Activated T-cell treated with anti-CD3 and anti-CD28 coated beads, Interleukin-2, amount 50 U/mL, for 48 hours (primary cell): ENCODE measurements around the gene EPHX1.
"Not testable (repeated sequence)": the region's sequence is repeated elsewhere in the genome, so short reads cannot be mapped to it uniquely, and the experiment has no call there.

Experiments used
- DNase-seq, 2 experiments: peaks; one replicate each; pipeline ENCODE4 v3.0.0-alpha.2; 2020

Gene EPHX1

DNA sequence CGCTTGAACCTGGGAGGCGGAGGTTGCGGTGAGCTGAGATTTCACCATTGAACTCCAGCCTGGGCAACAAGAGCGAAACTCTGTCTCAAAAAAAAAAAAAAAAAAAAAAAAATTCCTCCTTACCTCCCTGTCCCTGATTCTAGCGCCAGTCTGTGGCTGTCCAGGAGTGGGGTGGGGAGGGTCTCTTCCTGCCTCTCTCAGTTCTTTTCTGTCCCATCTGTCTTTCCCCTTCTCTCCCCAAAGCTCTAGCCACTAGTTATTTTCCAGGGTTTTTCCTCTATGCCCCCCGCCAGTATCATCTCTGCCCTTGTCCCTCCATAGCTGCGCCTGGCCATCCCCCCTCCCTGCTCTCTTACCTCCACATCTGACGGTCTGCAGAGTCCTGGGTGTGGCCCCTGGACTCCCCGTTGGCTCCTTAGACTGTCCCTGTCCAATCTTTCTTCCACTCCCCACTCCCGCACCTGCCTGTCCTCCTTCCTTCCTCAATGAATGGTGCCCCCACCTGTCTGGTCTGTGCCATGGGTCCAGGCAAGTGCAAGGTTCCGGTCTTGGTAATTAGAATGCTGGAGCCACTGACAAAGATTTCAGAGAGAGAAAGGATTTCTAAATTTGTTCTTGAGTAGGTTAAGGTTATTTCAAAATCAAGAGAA, 73.8 kb downstream of the EPHX1 start:
- no peak for DNase-seq

DNA sequence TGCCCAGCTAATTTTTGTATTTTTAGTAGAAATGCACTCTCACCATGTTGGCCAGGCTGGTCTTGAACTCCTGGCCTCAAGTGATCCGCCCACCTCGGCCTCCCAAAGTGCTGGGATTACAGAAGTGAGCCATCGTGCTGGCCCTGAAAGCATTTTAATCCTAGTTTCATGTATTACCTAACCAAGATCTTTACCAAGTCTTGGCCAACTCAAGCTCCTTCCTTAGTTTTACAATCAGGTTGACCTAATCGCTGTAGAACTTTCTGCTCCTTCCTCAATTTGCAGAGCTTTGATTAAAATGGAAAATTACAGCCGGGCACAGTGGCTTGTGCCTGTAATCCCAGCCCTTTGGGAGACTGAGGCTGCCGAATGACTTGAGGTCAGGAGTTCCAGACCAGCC, 75.4 kb downstream of the EPHX1 start:
- no peak for DNase-seq

DNA sequence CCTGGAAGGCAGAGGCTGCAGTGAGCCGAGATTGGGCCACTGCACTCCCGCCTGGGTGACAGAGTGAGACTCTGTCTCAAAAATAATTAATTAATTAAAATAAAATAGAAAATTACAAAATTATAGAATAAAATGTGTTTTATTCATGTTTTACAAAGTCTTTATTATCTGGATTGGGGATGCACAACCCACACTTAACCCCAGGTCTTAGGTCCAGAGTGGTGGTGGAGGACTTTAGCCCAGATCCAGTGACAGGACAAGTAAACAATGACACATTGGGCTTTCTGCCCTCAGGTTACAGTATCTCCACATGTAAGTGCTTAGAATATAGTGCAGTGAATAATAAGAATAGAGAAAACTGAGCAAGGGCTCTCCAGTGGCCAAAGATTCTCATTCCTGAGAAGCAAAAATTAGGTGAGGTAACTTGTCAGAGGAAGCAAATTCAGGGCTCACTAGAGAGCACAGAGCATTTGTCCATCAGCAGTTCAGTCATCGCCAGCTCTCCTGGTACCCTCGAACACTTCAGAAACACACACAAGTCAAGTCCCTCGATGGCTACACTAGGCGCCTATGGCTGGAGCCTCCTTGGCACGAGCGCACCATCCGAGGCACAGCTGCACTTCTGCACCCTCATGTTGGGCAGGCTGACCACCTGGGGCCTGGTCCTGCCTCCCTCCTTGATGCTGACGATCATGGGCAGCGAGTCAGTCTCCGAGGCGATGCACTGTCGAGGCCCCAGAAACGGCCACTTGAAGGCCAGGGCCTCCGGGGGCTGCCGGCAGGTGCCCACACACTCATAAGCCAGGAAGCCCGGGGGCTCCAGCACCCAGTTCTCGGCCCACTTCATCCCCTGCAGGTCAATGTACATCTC, 76.5 kb downstream of the EPHX1 start:
- no peak for DNase-seq

DNA sequence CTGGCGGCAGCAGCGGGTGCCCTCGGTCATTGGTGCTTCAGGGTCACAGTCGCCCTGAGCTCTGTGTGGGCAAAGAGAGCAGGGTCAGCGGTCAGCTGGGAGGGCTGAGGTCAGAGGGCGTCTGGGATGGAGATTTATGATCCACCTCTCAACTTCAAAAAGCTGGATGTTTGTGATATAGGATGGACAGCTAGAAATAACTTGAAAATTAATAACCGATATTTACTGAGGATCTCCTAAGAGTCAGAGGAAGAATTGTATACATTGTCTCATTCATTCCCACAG, 77.0 kb downstream of the EPHX1 start:
- DNase-seq = no peak

DNA sequence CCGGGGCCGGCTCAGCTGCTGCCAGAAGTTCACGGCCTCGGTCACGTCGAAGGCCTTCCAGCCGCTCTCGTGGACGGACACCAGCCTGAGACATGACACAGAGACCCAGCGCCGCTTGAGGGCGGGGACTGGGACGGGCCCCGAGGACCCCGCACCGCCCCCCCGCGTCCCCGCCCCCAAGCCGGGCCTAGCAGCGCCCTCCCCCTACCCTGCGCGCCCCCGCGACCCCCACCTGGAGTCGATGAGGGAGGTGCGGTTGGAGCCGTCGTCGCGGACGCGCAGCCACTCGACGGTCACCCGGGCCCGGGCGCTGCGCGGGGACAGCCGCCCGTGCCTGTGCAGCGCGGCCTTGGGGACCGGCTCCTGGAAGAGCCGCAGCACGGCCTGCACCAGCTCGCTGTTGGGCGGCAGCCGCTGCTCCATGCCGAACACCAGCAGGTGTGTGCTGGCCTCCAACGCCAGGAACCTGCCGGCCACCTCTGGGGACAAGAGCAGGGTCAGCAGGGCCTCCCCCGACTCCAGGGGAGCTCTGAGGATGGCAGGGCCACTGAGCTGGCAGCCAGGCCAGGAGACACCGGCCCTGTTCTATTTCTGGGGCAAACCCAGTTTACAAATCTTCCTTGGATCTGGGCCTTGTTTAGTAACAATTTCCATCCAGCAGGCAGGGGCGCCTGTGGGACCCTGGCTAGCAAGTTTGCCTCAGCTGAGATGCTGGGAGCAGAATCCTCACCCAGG, 77.8 kb downstream of the EPHX1 start:
- DNase-seq = not testable (repeated sequence)

DNA sequence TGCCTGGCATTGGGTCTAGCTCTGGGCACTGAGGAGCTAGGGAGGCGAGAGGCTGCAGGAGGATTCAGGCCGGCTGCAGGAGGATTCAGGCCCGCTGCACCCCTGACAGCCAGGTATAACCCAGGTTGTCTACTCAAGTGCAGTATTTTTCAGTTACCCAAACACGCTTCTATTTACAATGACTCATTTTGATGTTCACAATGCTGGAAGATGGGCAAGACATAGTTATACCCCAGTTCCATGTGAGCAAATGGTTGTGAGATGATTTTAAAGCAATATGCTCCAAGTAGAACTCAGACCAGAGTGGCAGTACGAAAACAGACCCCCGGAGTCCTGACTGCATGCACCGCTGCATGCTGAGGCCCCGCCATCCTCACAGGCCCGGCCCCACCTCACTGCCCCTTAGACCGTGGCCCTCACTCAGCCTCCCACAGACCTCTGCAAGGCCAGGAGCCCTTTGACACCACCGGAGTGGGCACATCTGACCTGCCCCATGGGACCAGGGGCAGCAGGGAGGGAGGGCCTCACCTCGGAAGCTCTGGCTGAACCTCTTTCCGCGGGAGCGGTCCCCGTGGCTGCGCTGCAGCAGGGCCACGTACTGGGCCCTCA, 78.5 kb downstream of the EPHX1 start:
- DNase-seq = no peak

DNA sequence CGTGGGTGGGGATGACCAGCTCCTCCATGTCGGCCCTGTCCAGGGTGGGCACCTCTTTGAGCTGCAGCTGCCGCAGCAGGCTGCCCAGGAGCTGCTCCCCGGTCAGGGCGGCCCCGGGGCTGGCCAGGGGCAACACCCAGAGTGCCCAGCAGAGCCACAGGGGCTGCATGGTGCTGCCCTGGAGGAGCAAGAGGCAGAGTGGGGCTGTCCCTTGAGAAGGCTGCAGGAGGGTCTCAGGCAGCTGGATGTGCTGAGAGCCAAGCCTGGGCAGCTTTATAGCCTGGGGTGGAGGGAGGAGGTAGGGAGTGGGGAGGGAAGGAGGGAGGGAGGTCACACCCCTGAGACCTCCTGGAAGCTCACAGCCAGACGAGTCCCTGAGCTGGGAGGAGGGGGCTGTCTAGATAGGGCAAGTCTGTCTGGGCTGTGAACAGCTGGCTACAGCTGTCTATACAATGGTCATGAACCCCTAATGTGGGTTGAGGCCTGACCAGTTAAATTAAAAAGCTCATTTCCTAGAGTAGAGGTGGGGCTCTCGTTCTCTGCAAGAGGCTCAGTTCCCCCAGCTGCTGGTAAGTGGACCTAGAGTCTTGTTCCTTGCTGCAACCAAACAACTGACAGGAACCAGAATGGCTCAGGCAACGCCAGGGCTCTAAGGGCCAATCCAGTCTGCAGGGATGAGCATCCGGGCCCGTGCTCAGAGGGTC, 79.1 kb downstream of the EPHX1 start, which contains the start of gene LEFTY1:
LEFTY1 (minus strand) TSS at position 249 of the 704 bp plus-strand sequence; CDS start at position 169, 80 bp downstream.
- DNase-seq = no peak

DNA sequence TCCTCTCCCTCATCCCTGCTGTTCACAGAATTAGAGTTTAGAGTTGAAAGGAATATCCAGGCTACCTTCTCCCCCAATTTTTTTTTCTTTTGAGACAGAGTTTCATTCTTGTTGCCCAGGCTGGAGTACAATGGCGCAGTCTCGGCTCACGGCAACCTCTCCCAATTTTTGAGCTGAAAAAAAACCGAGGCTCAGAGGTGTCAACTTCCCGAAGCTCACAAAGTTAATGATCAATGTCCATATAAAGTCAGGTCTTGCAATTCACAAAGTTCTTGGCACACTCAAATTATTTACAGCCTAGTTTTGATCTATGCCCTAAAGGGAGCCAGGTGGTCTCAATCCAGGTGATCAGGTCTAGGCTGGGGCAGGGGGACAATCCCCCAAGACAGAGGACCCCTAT, 79.8 kb downstream of the EPHX1 start:
- no peak for DNase-seq

DNA sequence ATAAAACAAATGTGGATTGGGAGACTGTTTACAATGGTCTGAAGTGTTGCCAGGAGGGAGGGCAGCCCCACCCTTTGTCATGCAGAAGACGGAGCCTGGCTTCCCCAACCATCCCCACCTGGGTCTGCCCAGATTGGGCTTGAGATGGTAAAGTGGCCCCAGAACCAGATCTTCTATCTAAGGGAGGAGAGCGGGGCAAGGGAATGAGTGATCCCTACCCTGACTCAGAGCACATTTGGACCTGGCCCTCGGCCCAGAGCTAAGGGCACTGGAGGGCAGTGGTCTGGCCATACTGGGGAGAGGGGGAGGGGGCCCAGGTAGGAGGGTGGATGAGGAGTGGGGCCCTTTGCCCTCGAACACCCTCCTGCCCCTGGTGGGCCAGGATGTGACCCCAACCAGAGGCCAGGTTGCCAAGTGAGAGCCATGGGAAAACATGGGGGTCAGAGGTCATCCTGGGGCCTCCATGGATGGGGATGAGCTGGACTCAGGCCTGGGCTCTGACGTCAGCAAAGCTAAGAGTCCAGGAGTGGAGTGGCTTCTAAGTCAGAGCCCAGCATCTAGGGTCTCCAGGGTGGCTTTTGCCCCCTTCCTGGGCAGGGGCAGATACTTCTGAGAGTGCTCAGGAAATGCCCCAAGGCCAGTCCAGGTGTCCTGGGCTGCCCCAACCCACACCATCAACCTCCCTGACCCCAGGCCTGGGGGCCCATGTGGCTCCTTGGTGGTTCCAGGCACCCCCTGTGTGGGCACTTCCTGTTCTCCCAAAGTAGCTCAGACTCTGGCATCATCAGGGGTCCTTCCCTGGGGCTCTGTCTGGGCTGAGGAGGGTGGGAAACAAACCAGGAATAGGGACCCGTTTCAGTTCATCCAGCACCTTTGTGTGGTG, 80.7 kb downstream of the EPHX1 start:
- no peak for DNase-seq

DNA sequence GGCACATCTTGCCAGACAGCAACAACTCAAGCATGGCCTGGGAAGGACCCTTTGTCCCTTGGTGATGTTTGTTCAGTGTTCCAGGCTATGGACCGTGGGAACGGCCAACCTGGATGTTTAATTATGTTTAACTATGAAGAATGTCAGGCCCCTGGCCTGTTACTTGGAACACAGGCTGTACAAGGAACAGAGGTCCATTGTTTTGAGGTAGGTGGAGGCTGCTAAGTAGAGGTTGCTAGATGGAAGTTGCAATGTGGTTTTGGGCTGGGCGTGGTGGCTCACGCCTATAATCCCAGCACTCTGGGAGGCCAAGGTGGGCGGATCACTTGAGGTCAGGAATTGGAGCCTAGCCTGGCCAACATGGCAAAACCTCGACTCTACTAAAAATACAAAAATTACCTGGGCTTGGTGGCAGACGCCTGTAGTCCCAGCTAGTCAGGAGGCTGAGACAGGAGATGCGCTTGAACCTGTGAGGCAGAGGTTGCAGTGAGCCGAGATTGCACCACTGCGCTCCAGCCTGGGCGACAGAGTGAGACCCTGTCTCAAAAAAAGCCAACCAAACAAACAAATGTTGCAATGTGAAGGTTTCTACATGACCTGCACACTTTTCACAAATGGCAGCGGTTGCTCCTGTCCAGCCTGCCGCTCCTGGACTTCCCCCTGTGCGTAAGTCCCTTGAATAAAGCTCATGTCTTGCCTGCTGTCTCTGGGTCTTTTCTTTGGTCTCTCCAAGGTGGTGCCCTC, 81.5 kb downstream of the EPHX1 start:
- DNase-seq = no peak

DNA sequence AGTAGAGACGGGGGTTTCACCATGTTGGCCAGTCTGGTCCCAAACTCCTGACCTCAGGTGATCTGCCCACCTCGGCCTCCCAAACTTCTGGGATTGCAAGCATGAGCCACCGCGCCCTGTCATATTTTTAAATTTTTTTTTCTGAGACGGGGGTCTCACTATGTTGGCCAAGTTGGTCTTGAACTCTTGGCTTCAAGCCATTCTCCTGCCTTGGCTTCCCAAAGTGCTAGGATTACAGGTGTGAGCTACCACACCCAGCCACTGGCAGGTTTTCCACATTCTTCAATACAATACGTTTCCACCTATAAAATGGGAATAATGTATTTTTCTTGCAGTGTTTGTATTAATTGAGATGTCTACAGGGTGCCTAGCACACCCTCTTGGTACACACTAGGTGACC, 82.4 kb downstream of the EPHX1 start:
- DNase-seq = no peak
